GM19467 (cell line): ENCODE results near the gene GALNT8.

ENCODE experiments used
- ATAC-seq: cut with Tn5 transposase; IDR thresholded peaks from one replicate; pipeline ENCODE4 v1.9.1; 2021; ENCODE audit warnings: mild to moderate bottlenecking, moderate library complexity; ENCODE audit not compliant: unreplicated experiment

Gene GALNT8

DNA sequence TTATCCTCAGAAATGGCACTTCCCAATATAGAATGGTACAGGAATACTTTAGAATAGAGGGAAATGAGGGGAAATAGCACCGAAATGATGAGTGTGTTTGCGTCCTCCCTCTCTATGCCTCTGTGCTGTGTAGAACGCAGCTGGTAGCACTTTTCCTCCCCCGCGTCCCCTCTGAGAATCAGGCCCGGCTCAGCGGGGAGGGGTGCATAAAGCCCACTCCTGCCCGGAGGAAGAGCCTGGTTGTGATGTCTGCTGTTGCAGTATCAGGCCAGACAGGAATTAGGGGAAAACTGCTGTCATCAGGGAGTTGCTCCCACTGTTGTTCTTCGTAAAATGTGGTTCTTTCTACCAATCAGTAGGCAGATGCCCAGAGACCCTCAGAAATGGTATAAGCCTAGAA, 76.0 kb downstream of the GALNT8 start:
- ATAC-seq, result no peak

DNA sequence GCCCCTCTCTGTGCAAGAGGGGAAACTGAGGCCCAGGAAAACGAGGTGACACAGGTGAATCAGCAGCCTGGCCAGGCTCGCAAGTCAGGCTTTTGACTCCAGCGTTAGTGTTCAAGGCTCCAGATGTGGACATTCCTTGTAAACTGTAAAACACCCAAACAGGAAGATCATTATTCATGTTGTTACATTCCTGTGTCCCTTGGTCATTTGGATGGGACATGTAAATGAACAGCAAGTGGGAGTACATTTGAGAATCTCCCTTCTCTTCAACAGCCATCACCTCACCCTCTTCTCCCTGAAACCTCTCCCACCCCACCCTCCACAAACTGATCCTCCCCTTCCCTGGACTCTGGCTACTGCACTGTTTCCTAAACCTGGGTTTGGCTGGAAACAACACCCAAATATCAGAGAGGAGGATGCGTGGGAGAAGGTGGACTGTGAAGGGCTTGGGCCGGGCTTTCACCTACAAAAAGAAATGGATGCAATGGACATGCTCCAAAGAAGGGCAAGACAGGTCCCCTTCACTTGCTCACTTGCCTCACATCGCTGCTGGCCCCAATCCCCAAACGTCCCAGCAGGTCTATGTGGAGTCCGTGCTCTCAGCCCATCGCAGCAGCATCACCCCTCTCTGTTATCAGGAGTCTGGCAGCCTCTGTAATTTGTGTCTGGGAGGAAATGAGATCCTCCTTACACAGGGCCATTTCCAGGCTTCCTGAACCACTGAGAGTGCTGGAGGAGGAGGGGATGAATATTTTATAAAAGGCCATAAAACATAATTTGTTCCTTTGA, 76.7 kb downstream of the GALNT8 start:
- ATAC-seq, result no peak

DNA sequence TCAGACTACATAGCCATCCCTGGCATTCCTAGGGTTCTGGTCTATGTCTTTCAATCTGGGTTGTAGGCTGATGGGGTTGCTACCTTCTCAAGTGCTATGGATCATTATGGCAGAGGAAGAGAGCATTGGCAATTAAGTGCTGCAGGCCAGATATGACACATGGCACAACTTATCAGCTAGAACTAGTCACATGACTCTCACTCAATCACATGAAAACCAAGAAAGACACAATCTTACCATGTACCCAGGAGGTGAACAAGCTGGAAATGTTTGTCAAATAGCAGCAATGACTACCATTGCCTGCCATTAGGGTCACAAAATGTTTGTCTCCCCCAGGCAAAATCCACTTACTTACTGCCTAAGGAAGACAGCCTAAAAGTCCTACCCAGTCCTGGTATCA, 80.4 kb downstream of the GALNT8 start:
- no peak for ATAC-seq

DNA sequence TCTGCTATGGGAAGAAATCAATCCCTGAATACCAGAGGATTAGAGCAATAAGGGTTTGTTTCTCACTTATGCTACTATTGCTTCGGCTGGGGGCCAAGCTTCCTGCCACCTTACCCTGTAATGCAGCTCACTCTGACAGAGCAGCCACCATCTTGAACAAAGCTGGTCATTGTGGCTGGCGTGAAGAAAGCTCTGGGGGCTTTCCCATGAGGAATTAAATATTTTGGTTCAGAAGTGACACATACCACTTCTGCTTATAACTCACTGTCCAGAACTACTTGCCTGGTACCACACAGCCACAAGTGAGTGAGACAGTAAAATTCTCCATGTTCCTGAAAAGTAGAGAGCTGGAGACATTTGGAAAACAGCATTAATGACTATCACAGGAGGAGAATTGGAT, 82.6 kb downstream of the GALNT8 start:
- no peak for ATAC-seq

DNA sequence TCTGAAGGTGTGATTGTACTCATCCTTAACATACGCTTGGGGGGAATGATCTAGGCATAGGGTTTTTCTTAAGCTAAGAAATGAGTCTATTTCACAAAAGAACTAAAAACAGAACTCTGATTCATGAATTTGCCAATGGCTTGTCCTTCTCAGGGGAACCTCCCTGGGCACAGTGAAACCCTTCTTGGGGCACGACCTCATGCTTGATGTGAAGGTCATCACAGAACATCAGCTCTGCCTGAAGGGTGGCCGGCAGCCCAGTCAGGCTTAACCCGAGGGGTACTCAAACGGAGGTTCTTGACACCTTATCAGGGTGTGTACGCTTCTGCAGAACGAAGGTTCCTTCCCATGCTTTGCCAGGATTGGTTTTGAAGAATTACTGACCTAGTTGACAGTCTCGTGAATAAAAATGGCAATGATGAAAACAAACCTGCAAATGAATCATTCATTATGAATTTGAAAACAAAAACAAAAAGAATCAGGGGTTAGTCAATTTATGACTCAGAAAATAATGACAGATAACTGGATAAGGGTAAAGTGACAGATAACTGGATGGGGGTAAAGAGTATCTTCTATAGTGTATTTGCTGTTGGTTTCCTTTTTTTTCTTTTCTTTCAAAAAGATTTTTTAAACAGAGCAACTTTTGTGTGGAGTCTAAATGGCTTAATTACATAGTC, 86.4 kb downstream of the GALNT8 start:
- no peak for ATAC-seq

DNA sequence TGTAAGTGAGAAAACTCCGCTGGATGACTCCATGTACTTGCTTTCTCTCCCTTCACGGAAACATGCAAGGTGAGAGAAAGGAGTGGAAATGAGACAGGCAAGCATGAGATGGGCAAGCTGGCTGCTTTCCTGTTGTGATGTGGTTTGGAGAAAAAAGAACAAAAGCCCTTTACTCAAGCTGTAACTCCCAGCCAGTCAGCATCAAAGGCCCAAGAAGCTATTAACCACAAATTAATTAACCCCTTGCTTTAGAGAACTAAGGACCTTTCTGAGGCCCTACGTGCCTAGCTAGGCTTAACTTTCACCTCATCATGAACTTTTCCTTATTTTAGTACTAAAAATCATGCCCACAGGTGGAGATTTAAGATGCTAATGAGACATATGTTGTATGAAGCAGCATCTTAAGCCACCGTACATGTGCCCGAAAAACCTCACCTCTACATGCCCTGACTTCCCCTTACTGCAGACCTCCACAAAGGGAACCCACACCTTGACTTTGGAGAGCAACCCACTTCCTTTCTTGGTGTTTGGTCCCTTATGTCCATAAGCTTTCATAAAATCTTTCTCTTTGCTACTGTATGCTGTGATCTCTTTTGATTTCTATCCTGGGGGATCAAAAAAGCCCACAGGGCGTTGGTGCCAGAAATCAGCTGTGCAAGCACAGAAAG, 87.0 kb downstream of the GALNT8 start:
- ATAC-seq, result no peak

DNA sequence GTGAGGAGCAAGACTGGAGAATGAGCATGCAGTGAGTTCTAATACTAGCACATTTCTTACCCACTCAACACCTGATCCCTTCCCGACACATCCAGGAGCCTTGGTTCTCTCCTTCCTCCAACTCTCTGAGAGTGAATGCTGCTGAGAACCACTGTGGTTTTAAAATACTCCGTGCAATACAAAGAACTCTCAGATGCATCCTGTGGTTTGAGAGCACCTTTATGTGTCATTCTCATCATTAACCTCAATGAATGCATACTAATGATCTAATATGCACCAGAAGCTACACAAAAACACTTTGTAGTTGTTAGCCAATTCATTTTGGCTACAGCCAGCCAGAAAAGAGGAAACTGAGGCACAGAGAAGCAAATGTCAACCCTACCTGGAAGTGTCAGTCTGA, 87.6 kb downstream of the GALNT8 start:
- ATAC-seq, result no peak

DNA sequence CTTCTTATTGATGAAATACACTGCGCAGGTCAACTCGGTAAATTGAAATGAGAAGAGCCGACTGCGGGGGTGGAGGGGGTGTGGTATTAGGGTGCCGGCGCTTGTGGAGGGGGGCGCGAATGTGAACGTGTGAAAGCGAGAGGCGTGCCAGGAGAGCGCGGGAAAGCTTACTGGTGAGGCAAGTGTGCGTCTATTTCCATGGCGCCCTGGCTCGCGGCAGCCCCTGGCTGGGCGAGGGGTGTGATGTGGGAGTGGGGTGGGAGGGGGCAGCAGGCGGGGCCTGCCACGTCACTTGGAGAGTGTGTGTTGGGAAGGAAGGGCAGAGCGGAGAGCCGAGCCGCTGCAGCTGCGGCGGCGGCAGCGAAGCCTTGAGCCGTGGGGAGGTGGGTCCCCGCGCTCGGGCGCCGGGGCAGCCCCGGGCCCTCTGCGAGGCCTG, 88.8 kb downstream of the GALNT8 start:
- no peak for ATAC-seq

DNA sequence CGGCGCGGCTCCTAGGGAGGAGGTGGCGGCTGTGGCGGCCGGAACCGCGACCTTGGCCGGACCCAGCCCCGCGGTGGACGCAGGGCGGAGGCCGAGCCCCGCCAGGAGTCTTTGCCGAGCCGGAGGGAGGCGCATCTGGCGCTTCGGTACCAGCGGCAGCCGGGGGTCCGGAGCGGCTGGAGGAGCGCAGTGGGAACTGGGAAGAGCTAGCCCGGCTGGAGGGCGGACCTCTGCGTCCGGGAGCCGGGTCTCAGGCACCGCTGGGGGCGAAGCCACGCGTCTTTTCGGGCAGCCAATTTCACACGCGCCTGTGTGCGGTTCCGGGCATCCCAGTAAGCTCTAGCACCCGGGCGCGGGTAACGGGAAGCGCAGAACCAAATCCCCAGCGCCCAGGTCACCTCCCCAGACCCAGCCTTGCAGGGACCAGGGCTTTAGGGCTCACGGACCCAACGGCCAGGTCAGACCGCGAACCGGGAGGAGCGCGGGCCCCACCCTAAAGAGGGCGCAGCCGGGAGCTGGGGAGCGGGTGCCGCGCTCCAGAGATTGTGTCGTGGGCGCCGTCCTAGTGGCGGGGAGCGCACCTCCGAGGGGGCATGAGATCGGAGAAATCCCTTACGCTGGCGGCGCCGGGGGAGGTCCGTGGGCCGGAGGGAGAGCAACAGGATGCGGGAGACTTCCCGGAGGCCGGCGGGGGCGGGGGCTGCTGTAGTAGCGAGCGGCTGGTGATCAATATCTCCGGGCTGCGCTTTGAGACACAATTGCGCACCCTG, 89.4 kb downstream of the GALNT8 start:
- ATAC-seq, result no peak

DNA sequence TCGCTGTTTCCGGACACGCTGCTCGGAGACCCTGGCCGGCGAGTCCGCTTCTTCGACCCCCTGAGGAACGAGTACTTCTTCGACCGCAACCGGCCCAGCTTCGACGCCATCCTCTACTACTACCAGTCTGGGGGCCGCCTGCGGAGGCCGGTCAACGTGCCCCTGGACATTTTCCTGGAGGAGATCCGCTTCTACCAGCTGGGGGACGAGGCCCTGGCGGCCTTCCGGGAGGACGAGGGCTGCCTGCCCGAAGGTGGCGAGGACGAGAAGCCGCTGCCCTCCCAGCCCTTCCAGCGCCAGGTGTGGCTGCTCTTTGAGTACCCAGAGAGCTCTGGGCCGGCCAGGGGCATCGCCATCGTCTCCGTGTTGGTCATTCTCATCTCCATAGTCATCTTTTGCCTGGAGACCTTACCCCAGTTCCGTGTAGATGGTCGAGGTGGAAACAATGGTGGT, 90.0 kb downstream of the GALNT8 start:
- no peak for ATAC-seq

DNA sequence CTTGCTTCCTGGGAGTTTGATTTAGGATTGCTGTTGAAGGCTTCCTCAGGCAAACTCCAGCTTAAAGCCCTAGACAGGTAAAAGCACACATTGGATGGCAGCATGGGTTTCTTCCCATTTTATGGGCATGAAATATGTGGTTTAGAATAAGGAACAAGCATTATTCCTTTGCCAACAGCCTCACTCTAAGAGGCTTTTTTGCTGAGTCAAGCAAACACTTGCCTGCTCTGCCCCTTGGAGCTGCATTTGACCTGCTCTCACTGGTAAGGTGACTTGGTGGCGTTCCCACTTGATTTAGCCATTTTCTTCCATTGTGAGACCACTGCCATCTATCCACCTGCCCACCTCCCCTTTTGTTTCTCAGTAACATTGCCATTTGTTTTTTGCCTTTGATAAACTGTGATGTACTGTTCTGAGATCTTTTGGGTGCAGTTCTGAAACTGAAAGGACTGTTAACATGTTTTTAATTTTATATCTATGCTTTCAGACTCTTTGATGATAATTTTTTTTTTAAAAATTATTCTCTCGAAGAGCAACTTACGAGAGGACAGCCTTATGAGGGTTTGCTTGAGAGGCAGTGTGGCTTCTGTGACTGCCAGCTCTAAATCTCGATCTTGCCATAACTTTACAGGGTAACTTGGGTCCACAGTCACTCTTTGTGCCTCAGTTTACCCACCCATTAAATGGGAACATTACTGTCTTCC, 92.6 kb downstream of the GALNT8 start:
- no peak for ATAC-seq

DNA sequence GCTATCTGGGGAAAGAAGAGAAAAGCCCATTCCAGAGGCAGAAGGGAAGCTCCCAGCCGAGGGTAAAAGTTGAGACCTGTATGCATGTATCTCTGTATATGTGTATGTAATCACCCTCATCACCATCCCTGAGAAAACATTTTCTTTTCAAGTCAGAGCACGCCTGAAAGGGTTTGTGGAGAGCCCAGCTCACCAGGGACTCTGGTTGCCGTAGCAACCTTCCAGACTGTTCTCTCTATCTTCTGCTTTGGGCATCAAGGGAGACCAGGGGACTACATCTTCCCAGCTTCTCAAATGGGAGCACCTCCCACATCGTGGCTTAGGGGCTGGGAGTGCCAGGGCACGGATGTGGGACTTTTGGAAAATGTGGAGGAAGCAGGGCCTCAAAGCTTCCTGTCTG, 93.5 kb downstream of the GALNT8 start:
- no peak for ATAC-seq

DNA sequence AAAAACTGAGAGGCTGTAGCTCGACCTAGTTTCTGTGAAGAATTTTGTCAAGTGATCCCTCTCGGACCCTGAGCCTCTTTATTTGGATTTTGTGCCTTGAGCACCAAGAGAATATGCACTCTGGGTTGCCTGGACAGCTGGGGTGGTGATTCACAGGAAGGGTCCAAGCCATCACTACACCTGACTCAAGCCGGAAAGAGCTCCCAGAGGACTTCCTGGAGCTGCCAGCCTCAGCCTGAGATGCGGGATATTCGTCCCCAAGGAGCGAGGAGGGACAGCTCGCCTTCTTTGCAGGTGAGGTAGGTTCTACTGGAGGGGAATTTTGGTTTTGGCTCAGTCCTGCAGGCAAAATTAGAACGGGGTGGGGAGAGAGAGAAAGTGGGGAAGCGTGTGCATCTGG, 94.3 kb downstream of the GALNT8 start:
- no peak for ATAC-seq

DNA sequence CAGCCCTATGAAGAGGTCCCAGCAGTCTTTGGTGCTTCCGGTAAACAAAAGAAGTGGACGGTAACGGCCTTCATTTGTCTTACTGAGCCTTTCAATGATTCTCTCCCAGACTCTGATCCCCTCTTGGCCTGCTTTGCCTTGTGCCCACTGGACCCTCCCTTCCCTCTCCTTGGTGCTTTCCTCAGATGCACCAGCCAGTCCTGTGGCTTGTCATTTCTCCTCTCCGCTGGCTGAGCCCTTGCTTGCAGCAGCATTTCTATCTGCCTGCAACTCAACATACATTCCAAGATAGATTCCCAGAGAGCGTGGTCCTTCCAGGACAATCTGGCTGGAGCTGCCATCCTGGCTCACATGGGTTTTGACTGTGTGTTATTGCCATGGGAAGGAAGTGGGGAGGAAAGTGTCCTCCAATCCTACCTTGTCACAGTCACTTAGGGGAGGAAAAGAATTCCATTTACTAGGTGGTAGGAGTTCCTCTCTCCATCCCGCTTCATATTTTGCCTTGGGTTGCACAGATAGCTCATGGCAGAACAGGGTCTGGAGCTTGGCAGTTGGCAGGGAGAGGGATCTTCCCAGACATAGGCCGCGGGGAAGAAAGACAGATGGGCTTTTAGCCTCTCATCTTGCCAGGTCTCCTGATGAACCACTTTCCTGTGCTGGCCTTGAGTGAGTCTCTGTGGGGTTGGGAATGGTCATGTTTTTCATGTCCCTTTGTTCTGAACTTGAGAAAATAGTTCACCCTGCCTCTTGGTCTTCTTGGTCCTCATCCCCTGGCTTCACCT, 96.7 kb downstream of the GALNT8 start:
- no peak for ATAC-seq

DNA sequence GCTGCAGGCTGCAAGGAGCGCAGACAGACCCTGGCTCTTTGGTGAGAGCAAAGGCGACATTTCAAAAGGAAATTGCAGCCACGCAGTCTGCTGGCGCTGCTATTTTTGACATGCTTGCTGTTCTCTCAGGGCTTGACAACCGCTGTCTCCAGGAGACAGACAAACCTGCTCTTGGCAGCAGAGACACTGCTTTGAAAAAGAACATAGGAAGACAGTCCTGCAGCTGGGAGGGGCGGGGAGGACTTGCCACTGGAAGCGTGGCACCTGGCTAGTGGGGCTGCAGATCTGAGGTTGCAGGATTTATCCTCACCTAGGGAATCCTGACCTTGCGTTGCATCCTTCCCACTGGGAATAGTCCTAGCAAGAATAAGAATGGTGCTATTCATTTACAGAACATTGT, 97.7 kb downstream of the GALNT8 start:
- ATAC-seq, result no peak

DNA sequence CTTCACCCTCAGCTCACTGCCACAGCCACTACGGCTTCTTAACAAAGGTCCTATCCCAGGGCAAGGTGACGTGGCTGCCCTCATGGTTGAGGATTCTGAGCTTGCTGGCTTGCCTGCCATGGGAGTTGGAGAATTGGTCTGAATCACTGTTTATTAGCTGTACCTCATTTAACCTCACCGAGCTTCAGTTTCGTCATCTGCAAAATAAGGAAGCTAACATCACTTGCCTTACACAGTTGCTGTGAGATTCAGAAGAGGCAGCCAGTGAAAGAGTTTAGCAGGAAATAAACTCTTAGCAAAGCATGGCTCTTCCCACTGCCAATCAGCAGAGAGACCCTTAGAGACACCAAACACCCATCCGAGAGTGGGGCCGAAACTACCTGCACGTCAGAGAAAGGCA, 99.5 kb downstream of the GALNT8 start:
- ATAC-seq, result no peak

DNA sequence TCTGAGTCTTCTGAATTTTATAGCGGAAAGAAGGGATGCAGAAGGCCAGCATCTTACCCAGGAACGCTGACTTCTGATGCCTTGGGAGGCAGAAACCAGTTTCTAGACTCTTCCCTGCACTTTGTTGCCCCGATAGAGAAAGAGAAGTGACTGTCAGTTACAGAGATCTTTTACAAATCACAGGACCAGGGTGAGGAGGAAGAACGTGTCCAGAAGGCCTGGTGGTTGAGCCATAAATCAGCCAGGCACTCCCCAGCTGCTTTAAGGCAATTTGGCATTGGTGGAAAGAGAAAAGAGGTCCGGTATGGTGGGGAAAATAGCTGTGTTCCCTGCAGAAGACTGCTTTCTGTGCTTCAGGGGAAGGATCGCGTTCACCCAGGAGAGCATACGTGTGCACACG, 100.8 kb downstream of the GALNT8 start:
- no peak for ATAC-seq
